GDM1 (cell line): ENCODE data around the gene ARNT2.

ENCODE experiments used
- DNase-seq: peaks from one replicate; lab custom pipeline; 2025; lab: John Stamatoyannopoulos, UW

The ARNT2 gene

DNA sequence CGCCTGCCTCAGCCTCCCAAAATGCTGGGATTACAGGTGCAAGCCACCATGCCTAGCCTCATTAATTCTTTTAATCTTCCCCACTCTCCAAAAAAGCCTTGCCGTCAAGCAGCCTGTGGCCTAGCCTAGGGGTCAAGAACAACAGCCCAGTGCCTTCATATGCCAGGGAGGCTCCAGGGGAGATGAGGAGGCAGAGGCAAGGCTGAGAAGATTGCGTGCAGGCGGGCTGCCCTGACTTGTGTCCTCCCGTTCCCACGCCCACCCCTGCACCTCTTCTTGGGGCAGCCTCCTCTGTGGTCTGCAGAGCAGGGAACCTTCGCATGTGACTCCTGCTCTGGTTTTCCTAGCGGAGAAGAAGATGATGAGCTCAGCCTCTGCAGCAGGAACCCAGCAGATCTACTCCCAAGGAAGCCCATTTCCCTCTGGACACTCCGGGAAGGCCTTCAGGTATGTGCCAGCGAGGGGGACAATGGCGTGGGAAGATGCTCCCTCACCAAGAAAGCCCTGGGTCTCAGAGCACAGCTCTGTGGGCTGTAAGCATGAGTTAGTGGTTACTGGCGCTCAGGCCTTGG is 172.4 kb downstream of the ARNT2 start:
- DNase-seq, result no peak

DNA sequence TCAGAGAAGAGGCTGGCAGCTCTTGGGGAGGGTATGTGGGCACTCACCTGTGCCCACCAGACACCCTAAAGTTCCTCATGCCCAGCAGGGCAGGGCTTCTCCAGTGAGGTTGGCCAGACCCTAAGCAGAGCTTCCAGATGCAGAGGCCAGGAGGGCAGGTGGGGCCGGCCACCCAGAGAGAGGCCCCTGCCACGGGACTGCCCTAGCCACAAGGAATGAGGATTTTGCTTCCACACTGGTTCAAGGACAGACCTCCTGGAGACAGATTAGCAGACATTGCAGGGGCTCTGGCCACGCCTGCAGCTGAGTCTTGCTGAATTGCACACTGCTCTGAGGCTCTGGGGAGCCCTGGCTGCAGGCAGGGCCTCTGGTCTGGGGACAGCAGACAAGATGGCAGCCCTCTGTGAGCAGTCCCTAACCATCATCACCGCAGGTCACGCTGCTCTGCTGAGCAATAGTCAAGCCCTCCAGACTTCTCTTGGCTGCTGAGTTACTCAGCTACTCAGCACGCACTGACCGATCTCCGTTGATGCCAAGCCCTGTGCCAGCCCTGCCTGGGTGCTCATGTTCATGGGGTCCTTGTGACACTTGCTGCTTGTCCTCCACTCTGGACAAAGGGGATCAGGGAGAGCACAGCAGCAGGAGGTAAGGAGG is 173.5 kb downstream of the ARNT2 start:
- no peak for DNase-seq

DNA sequence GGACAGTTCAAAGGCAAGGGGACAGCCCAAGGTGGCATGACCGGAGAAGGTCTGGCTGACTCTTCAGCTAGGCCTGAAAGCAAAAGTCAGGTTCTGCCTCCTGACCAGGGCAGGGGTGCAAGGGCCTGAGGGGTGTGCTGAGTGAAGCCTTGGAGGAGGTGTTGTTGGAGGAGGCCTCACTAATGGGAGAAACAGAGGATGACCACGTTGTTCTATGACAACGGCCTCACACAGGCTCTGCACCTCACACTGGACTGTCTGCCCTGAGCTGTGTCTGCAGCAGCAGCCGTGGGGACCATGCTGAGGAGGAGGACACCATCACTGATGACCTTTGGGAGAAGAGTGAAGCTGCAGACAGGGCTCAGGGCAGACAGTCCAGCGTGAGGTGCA is 174.0 kb downstream of the ARNT2 start:
- DNase-seq, result no peak

DNA sequence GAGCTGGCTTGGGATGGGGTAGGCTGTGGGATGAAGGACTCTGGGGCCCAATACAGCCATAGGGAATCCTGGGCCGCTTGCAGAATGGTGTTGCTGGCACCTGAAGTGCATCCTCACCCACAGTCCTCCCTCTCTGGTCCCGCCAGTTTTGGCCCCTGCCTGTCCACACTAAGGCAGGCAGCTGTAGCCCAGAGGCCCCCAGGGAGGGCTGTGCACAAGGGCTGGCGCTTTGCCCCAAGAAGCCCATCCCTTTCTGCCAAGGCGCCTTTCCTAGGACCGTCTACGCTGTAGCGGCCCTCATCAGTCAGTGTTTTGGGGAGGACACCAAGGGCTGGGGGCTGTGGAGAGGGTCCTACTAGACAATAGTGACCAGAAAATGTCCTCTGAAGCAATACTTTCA is 174.7 kb downstream of the ARNT2 start:
- no peak for DNase-seq

DNA sequence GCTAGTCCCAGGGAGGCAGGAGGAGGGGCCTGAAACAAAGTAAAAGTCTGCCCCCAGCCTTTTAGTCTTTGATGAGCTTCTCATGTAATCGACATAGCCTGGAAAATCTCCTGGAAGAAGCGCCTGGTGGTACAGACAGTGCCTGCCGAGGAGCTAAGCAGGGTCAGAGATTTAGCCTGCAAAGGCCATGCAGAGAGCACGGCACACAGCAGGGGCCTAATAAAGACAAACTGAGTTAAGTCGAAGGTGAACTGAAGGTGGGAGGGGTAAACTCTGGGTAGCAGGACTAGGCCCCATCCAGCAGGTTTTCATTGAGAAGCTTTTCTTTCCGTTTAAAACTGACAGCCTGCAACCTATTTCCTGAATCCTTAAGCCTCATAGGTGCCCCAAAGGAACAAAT is 175.4 kb downstream of the ARNT2 start:
- no peak for DNase-seq

DNA sequence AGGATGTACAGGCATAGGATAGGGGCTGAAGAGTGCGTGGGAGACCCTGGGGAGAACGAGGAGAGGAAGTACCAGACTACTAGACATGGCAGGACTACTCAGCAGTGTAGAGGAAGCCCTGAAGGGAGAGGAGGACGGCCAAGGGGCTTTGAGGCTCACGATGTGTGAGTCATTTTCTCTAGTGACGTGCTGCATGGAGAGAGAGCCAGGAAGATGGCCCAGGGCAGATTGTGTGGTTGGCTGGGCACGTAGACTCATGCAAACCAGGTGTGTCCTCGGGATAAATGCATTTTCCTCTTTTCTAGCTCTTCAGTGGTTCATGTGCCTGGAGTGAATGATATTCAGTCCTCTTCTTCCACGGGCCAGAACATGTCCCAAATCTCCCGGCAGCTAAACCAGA is 175.9 kb downstream of the ARNT2 start:
- DNase-seq, result no peak

DNA sequence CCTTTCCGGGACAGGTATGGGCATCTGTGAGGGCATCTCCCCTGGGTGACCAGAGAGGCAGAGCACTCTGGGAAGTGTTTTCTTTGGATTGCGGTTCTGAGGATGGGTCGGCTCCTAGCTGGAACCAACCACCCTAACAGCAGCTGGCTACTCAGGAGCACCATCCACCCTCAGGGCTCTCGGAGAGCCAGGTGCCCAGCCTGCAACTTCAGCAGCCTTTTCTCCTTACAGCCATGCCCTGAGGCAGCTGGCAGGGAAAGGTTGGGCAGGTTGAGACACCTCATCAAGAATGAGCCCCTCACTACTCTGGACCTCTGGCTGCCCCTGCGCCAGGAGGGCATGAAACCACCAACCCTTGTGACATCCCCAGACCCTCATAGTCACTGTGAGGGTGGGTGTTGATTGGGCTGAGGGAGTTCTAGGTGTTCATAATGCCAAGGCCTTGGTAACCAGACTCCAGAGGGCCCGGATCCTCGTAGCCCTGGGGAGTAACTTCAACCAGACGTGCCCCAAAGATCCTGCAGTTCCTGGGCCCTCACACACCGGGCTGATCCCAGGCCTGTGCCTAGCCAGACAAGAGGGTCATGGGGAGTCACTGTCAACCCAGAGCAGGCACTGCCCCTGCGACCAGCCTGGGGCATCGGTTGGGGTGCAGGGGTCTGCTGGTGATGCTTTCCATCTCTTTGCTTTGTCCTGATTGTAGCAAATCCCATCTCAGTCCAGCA is 176.5 kb downstream of the ARNT2 start:
- no peak for DNase-seq

DNA sequence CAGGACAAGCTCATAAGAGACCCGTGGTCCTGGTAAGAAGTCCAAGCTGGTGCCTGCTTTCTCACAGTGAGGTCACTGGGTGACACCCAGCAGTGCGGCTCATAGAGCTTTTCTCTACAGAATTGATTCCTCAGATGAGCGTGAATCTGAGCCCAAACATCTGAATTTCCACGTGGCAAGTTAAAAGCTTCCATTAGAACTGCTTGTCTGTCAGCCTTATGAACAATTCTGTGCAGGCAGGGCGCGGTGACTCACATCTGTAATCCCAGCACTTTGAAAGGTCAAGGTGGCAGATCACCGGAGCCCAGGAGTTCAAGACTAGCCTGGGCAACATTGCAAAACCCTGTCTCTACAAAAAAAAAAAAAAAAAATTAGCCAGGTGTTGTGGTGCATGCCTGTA is 177.8 kb downstream of the ARNT2 start:
- no peak for DNase-seq

DNA sequence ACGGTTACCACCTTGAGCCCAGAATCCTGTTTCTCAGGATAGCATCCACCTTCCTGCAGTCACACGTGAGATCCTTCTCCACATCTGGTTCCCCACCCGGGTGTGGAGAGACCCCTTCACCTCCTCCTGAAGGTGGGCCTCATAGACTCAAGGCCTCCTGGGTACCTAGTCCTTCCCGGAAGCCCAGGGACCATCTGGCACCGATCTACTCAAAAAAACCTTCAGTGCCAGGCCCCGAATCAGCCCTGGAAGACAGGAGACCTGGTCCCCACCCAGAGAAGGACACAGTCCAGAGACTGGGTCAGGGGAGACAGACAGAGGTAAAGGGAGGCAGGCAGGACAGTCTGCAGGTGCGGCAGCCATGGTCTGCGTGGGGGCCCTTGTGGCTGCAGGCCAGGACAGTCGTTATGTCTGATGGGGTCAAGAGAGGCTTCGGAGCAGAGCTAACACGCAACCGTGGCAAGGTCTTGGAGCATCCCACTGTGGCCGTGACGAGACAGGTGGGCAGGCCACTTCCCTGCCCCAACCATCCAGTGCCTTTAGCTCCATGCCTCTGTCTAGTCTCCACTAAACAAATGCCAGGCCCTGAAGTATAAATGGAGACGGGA is 178.7 kb downstream of the ARNT2 start:
- no peak for DNase-seq

DNA sequence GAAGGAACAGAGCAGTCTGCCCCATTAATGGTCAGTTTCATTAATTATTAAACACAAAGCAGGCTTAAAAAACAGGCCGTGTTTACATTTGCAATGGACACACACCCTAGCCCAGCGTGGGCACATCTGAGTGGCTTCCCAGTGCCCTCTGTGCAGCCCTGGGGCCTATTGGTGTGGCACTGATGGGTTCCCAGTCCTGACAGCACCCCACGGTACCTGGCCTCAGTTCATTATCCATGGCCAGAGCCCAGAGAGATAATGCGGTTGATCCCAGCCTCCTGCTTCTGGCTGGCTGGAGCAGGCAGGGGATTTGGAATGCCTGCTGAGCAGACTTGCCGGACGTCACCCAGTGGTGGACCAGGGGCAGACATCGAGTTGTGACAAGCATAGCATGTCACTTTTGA is 180.4 kb downstream of the ARNT2 start:
- no peak for DNase-seq

DNA sequence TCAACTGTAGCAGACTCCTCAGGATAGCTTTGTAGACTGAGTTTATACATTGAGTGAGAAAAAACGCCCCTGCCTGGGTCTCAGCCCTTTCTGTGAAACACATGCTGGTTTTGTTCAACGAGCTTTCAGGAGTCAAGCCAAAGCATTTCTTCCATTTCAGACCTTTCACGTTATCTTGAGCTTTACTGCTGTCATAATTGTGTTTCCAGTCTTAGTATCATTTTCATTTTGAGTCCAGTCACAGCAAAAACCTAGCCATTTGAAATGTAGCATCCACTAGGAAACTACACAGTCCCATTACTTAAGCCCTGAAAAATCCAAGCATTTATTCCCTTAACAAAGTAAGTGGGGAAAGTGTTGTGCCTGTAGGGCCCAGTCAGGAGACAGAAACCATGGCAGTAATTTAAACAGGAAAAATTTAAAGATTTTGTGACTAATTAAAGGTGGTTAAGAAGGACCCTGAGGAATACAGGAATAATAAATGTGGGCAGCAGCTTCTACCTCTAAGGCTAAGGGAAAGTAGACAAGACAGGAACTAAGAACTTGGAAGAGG is 180.9 kb downstream of the ARNT2 start:
- no peak for DNase-seq

DNA sequence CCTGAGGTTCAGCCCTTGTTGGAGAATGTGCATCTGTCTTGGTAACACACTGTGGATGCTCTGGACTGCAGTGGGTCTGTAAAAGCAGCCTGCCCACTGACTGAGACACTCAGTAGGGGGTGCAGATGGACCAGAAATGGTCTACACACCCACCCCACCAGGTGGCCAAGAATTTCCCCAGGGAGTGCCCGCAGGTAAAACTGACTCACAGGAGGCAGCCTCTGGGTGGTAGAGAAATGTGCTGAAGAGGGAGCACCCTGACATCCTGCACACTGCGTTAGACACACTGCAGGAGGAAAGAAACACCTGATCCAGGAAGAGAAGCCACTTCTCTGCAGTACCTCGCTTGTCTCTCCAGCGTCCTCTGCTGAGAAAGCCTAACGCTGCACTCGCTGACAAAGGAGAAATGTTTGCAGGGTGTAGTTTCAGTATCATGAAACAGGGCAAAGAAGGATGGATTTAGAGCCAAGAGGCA is 181.4 kb downstream of the ARNT2 start:
- no peak for DNase-seq

DNA sequence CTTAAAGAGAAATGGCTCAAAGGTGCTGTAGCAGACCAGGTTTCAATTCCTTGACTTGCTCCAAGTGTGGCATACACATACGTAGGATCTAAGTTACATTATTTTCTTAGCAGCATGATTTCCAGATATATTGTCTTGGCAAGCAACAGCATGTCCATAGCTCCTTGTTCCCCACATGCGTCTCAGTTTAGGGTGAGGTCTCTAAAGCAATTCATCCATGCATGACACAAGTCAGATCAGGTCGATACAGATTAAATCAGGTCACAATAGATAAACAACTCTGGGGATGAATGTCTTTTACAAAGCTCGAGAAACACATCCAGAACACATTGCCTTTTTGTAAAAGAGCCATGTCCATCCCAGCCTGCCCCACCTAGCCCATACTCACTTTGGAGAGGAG is 182.0 kb downstream of the ARNT2 start:
- DNase-seq, result no peak

DNA sequence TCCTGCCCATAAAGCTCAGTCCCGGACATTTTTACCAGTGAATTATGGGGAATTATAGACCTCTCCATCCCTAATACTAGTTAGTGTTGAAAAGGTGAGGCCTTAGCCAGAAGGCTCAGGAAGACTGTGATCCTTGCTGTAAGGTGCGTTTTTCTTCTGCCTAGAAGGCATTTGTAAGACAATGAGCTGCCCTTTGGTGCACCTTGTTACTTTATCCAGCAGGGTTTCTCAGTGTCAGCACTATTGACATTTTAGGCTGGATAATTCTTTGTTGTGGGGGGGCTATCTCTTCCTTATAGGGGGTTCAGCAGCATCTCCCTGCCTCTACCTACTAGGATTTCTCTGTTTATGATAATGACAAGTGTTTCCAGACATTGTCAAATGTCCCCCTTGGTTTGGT is 182.8 kb downstream of the ARNT2 start:
- DNase-seq, result no peak

DNA sequence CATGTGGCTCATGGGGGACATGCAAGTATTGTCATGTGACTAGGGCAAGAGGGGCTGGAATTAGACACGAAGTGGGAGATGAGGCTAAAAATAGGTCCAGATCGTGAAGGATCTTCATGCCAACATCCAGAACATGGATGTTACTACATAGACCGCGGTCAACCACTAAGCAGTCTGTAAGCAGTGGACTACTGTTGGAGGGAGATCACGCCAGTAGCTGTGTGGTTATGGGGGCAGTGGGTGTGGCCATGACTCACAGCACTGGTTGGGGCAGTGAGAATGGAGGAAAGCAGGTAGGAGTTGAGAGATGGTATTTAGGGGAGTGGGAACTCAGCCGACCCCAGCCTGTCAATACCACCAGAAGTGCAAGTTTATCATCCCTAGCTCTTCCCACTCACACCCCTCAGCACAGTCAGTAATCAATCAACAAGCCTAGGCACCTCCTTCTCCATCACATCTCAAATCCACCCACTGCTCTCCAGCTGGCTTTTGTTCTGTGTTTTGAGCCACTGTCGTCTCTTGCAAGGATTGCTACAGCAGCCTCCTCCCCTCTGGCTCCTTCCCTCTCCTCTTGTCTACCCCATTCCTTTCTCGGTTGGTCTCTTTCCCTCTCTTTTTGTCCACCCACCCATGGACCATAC is 183.8 kb downstream of the ARNT2 start:
- DNase-seq, result no peak

DNA sequence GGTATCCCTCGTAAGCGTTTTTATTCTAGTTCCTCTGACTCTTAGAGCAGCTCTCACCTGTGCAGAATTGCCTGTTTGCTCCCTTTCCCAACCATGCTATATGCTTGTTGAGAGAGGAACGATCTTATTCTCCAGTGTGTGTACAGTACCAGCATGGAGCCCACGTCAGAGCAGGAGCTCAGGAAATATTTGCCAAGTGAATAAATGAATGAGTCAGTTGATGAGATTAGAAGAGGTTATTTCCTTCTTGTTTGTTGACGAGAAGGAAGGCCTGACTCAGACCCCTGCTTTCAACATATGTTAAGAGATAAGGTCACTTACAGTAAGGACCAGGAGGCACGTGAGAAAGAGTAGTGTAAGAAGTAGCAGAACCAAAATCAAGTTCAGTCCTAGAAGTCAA is 184.6 kb downstream of the ARNT2 start:
- DNase-seq, result no peak

DNA sequence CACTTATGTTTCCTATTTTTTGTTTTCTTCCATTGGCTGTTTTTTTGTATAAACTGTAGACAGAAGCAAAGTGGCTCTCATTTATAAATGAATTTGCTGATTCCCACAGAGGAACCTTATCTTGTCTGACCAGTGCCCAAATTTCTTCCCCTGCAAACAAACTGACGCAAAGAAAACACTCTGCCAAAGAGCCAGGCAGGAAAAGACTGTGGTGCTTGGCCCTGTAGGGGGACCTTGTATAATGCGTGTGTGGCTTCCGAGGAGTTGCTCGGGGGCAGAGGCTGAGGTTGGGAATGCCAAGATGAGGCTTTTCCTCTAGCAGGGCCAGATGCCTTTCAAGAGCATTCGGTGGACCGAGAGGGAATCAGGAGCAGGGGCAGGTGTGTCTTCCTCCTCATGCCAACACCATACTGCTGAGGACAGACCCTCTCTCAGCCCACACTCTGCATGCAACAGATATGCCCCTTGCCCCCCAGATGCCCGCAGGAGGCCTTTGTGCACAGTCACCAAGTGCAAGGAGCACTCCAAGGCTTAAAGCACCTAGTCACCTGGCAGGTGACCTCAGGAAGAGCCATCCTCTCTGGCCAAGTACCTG is 186.7 kb downstream of the ARNT2 start:
- DNase-seq, result no peak

DNA sequence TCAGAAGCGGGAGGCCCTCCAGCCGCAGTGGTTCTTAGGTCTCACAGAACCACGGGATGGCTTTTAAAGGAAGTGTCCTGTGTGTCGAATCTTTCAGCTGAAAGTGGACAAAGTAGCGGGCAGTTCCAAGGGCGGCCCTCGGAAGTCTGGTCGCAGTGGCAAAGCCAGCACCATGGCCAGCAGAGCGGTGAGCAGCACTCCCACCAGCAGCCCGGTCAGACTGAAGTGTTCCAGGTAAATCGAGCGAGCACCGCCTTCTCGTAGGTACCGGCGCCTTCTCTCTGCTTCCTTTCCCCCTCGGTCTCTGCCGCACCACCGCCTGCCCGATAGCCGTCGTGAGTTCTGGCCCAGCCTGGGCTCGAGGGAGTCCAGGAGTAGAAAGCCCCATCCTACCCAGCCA is 187.3 kb downstream of the ARNT2 start:
- DNase-seq, result no peak

DNA sequence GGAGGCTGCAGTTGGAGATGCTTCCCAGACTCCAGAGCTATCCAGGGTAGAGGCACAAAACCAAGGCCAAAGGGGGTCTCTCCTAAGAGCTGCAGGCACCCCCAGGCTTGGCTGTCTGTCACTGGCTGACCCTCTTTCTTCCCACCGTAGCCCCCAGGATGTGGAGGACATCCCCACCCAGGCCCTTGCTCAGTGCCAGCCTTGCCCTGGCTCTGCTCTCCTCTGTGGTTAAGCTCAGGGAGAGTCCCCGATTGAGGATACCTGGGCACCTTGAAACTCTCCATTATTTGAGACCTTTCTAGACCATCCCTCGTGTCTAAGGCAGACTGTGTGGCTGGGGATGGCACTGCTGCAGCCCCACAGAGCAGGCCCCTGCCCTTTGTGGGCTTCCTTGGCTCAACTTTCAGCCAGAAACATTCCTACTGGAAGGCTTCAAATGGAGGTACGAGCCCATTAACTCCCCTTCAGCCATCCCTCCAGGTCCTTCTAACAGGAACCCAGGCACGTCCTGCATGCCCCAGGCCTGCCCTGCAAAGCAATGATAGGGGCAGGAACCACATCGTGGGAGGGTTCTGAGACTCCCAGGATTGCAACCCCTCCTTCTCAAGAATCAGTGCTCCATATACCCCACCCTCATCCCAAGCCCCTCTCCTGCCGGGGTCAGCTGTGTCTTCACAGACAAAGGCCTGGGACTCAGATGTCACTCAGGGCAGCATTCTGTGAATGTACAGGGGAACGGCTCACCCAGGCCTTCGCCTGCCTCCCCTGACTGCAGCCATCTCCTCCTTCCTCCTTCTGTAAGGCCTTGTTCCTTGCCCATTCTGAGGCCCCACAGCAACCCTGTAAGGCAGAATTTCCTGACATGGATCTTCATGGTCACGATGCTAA is 188.0 kb downstream of the ARNT2 start:
- no peak for DNase-seq

DNA sequence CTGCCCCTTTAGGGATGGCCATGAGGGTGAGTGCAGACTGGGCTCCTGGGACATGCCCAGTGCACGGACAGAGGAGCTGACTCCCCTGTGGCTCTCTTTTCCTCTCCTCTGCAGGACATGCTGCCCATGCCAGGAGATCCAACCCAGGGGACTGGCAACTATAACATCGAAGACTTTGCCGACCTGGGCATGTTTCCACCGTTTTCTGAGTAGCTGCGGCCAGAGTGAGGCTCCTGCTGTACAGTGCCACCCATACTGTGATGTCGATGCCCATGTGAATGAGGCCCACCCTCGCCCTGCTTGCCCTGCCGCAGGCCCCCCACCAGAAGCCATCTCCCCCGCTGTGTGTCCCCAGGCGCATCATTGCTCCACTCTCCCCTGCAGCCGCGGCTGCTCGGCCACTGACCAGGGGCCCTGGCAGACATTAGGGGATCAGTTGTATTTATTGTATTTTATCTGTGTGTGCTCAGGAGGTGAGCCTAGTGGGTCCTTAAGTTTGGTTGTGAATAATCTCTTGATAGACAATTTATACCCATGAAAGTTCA is 189.4 kb downstream of the ARNT2 start:
- no peak for DNase-seq
